Mucosa of descending colon (tissue), 3 donors: ENCODE measurements around the gene STXBP1. TPM values are rescaled to one million over a fixed set of nuclear protein-coding genes. Genes with fewer than 3 reads are reported as not detected.

Experiments used
- ATAC-seq: fragments of 200-7000 bp; cut with Tn5 transposase; one replicate; pipeline ENCODE4 v1.9.1; 2020; ENCODE audit warnings: mild to moderate bottlenecking, moderate library complexity
- DNase-seq, 3 donors: peaks; one replicate each; pipeline ENCODE4 v3.0.0-alpha.2; 2020
- H3K36me3 ChIP-seq: fragments of 200-600 bp; one replicate; pipeline ENCODE4 v1.8.0; 2021; ENCODE audit warnings: low read depth, mild to moderate bottlenecking
- H3K4me1 ChIP-seq: fragments of 200-600 bp; one replicate; pipeline ENCODE4 v1.8.0; 2021; ENCODE audit warnings: low read depth, mild to moderate bottlenecking
- H3K4me3 ChIP-seq: fragments of 200-600 bp; one replicate; pipeline ENCODE4 v1.8.0; 2021; ENCODE audit warnings: mild to moderate bottlenecking
- H3K9me3 ChIP-seq: fragments of 200-600 bp; one replicate; pipeline ENCODE4 v1.8.0; 2021; ENCODE audit warnings: mild to moderate bottlenecking
- CTCF ChIP-seq: fragments of 200-600 bp; IDR thresholded peaks from one replicate; pipeline ENCODE4 v1.8.0; 2022; ENCODE audit warnings: antibody characterized with exemption, mild to moderate bottlenecking
- intact Hi-C, 2 donors: fragments of 100-400 bp; cut with DNase I in 1 of 2; cut with micrococcal nuclease in 1 of 2; formaldehyde crosslinking; loops; one replicate each; pipeline versions ENCODE4 v1.11.0 to v1.11.1; 2022; cut with DNase I, micrococcal nuclease
- total RNA-seq, 3 donors: library from RNA; stranded (reverse); fragmentation: NEBNext Ultra II Directional in 2 of 3; extraction: Animal tissue kit (Norgen Biotek cat#: 25700) in 2 of 3; gene quantifications; one replicate each; pipeline versions ENCODE4 v1.2.1 to v1.2.4, GENCODE V29; 2021 to 2023
- donor health status: DM: no; HTN: no; CAD: no; lungs with moderate emphysema.
- donor health status: DM: no; HTN: no; CAD: no.
- donor health status: DM: no; HTN: yes; CAD: no.

Gene STXBP1
- total RNA-seq, 3 donors from 2014 or later, result 11.8 to 37.1 (median 17.1) TPM

DNA sequence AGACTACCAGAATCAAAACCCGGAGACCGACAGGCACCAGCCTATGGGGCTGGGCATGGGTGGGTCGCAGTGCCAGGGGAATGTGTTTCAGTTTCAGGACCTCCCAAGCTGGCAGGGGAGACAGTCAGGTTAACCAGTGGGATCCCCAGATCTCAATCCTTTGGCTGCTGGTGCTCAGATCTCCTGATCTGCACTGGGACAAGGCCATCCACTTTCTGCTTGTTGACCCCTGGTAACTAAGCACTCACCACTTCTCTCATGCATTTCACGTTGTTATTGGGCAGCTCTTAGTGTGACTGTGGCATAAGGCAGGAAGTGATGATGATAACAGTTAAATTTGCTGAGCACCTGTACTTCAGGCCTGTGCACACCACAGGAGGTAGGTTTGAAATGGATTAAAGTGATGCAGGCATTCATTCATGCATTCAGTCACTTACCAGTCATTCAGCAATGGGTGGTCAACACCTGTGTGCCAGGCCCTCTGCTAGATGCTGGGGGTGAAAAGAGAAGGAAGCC, 42.1 kb upstream of the STXBP1 start:
- DNase-seq (no peak), ATAC-seq (no peak)
- H3K36me3 ChIP-seq, result no peaks in the 10 kb centered on the region
- peaks cover 55% of the 10 kb centered on the region for H3K4me1 ChIP-seq
- H3K9me3 ChIP-seq, result no peaks in the 10 kb centered on the region
- intact Hi-C loops, result no loop called here
- no peak for TF ChIP-seq CTCF
- no peak overlapping the region for H3K4me3 ChIP-seq

- ATAC-seq (no peak), DNase-seq (no peak)
- intact Hi-C loops, result no loop called here
- no peaks in the 10 kb centered on the region for H3K36me3 ChIP-seq
- no peak overlapping the region for H3K4me3 ChIP-seq
- no peaks in the 10 kb centered on the region for H3K9me3 ChIP-seq
- no peak for TF ChIP-seq CTCF
- peaks cover 57% of the 10 kb centered on the region for H3K4me1 ChIP-seq
These were observed 41.5 kb upstream of the STXBP1 start for GRCh38 chr9:127570533-127571111.

DNA sequence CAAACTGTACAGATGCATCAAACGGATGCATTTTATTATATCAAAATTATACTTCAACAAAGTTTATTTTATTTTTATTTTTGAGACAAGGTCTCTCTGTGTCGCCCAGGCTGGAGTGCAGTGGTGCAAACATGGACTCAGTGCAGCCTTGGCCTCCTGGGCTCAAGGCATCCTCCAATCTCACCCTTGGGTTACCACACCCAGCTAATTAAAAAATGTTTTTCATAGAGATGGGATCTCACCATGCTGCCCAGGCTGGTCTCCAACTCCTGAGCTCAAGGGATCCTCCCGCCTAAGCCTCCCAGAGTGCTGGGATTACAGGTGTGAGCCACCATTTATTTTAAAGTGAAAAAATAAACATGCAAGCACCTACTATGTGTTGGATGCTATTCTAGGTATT, 40.1 kb upstream of the STXBP1 start:
- Histone ChIP-seq H3K4me3 (no peak overlapping the region), H3K4me1 (peaks cover 59% of the 10 kb centered on the region), H3K36me3 (no peaks in the 10 kb centered on the region), H3K9me3 (no peaks in the 10 kb centered on the region)
- intact Hi-C loops, result no loop called here
- DNase-seq, result no peak
- TF ChIP-seq CTCF, result no peak
- no peak for ATAC-seq

DNA sequence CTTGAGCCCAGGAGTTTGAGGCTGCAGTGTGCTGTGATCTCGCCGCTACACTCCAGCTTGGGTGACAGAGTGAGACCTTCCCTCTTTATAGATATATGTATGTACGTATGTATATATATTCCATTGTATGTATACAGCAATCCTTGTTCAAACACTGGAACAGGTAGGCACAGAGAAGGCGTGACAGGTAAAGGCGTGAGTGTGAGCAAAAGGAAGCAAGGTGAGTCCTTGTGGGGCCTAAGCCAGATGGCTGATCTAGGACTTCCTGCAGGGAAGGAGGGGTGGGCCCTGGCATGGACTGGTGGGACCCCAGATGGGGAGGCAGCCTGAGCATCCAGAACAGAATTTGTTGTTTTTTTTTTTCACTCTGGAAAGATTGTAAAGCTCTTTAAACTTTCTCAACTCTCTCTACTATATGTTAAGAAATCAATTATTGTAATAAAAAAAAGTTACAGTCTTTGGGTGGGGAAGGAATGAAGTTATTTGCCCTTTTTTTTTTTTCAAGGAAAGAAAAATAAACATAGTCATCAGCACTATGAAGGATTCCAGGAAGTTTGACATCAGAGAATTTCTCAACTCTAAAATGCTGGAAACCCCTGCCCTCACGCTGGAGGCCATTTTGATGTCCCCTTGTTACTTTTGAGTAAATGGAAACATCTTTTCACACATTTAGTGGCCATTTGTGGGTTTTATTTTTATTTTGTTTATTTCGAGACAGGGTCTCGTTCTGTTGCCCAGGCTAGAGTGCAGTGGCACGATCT, 38.9 kb upstream of the STXBP1 start:
- H3K4me3 ChIP-seq, result no peak overlapping the region
- peak in 2 of 3 donors; percentile 38 to 57 for DNase-seq
- no peak for TF ChIP-seq CTCF
- intact Hi-C loops, result no loop called here
- H3K36me3 ChIP-seq, result no peaks in the 10 kb centered on the region
- H3K4me1 ChIP-seq, result peaks cover 57% of the 10 kb centered on the region
- no peaks in the 10 kb centered on the region for H3K9me3 ChIP-seq
- ATAC-seq, result peak; percentile 31

- Histone ChIP-seq H3K9me3 (no peaks in the 10 kb centered on the region), H3K4me1 (peaks cover 65% of the 10 kb centered on the region), H3K36me3 (no peaks in the 10 kb centered on the region), H3K4me3 (no peak overlapping the region)
- intact Hi-C loops, result no loop called here
- ATAC-seq (peak; percentile 41), DNase-seq (peak; percentile 76 to 80 (median 77))
- no peak for TF ChIP-seq CTCF
These were observed 37.7 kb upstream of the STXBP1 start for GRCh38 chr9:127574072-127574993.
